ENCODE results near the gene TBL1X.

TBL1X gene

DNA sequence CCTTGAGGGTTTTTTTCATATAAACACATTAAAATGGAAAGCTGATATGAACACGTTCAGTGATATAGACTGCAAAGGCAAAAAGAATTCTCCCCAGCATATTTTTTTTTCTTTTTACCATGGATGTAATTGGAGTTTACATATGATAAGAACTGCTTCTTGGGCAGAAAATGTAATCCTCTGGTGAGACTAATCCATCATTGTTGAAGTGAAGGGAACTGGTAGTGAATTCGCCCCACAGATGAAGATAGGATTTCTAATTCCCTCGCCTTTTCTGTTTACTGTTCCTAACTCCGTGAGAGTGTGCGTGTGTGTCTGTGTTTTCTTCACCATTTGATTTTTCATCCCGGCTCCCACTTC lies 211.9 kb downstream of the TBL1X start:
- H2AK5ac ChIP-seq (ENCODE audit: low read depth, low read length) = no peak overlapping the region
- no peak overlapping the region for H4K8ac ChIP-seq (ENCODE audit: low read depth, low read length)
- no peak overlapping the region for H3K14ac ChIP-seq (ENCODE audit: low read length)
- H3K23ac ChIP-seq (ENCODE audit: low read depth, low read length, poor library complexity) = no peak overlapping the region
- no peak overlapping the region for H2BK5ac ChIP-seq (ENCODE audit: low read length)
- H3K9me3 ChIP-seq (replicated peaks in 1 of 2; ENCODE audit: control insufficient read depth in 2 of 2, insufficient read depth in 1 of 2, low read depth in 1 of 2, low read length in 2 of 2) = peaks cover 0 to 3% of the 10 kb centered on the region in 2 donors
- H2AFZ ChIP-seq (ENCODE audit: low read length) = no peak overlapping the region
- H3K4ac ChIP-seq (ENCODE audit: low read length) = no peak overlapping the region
- no peak for DNase-seq (ENCODE audit: low spot score)
- H2BK120ac ChIP-seq (ENCODE audit: low read depth, low read length) = no peak overlapping the region
- H2BK15ac ChIP-seq (ENCODE audit: low read length) = no peak overlapping the region
- H3K27ac ChIP-seq (replicated peaks; ENCODE audit: low read length) = no peak overlapping the region
- peaks cover 3 to 4% of the 10 kb centered on the region in 2 donors for H3K36me3 ChIP-seq (replicated peaks in 1 of 2; ENCODE audit: control insufficient read depth in 2 of 2, insufficient read depth in 2 of 2, low read length in 2 of 2)
- no peak overlapping the region for H2BK12ac ChIP-seq (ENCODE audit: low read length)
- no peaks in the 10 kb centered on the region for H3K79me1 ChIP-seq (ENCODE audit: low read depth, low read length)
- no peaks in the 10 kb centered on the region for H3K27me3 ChIP-seq (ENCODE audit: control insufficient read depth in 3 of 3, insufficient read depth in 3 of 3, low read depth in 1 of 3, low read length in 3 of 3)
- no peak overlapping the region for H3K9ac ChIP-seq (ENCODE audit: low read depth, low read length, poor library complexity)
- no peak overlapping the region for H3K4me3 ChIP-seq (ENCODE audit: low read length in 2 of 2)
- no peak overlapping the region for H3K4me2 ChIP-seq (ENCODE audit: insufficient read depth, low read length, poor library complexity, severe bottlenecking)
- WGBS, 2 donors (ENCODE audit: extremely low coverage in 2 of 2, insufficient read length in 2 of 2, insufficient replicate concordance in 1 of 2) = no CpG with 5 or more reads among the region's 6 CpGs
- H4K91ac ChIP-seq (ENCODE audit: low read depth, low read length, poor library complexity) = no peak overlapping the region
- H3K18ac ChIP-seq (ENCODE audit: low read length) = no peak overlapping the region
- no peaks in the 10 kb centered on the region for H3K4me1 ChIP-seq (ENCODE audit: control insufficient read depth in 2 of 2, insufficient read depth in 1 of 2, low read depth in 1 of 2, low read length in 2 of 2)

DNA sequence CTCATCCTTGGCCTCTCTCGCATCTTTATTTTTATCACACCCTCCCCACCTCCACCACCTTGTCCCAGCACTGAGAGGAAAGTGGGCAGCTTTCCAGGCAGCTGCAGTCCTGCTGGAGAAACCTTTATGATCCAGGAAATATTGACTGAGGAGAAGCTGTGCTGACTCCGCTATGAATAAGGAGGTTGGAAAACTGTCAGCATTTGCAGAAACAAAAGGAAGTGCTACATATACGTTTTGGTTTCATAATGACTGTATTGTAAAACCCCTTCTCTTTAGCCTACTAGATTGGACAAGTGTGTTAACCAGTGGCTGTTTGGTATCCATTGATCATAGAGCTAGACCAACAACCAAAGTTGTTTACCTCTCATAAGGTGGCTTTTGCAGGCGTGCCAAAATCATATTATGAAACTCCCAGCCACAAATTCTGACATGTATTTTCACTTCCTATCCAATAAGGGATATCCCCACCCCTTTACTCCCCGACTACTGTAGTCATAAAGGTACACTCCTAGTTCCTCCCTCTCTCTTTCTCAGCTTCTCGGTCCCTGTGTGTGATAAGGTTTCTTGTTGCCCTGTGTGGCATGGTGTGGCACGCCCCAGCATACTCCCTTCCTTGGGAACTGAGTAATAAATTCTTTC lies 212.4 kb downstream of the TBL1X start:
- Histone ChIP-seq H3K18ac (ENCODE audit: low read length) (no peak overlapping the region), H3K27ac (replicated peaks; ENCODE audit: low read length) (no peak overlapping the region), H3K4me2 (ENCODE audit: insufficient read depth, low read length, poor library complexity, severe bottlenecking) (no peak overlapping the region), H3K23ac (ENCODE audit: low read depth, low read length, poor library complexity) (no peak overlapping the region), H3K79me1 (ENCODE audit: low read depth, low read length) (no peaks in the 10 kb centered on the region), H2AFZ (ENCODE audit: low read length) (no peak overlapping the region), H2BK15ac (ENCODE audit: low read length) (no peak overlapping the region), H2BK120ac (ENCODE audit: low read depth, low read length) (no peak overlapping the region), H3K14ac (ENCODE audit: low read length) (no peak overlapping the region), H3K4me3 (ENCODE audit: low read length in 2 of 2) (no peak overlapping the region), H2BK5ac (ENCODE audit: low read length) (no peak overlapping the region), H3K9me3 (replicated peaks in 1 of 2; ENCODE audit: control insufficient read depth in 2 of 2, insufficient read depth in 1 of 2, low read depth in 1 of 2, low read length in 2 of 2) (peaks cover 0 to 3% of the 10 kb centered on the region in 2 donors), H2BK12ac (ENCODE audit: low read length) (no peak overlapping the region), H2AK5ac (ENCODE audit: low read depth, low read length) (no peak overlapping the region), H3K27me3 (ENCODE audit: control insufficient read depth in 3 of 3, insufficient read depth in 3 of 3, low read depth in 1 of 3, low read length in 3 of 3) (no peaks in the 10 kb centered on the region), H3K9ac (ENCODE audit: low read depth, low read length, poor library complexity) (no peak overlapping the region), H3K4ac (ENCODE audit: low read length) (no peak overlapping the region), H4K91ac (ENCODE audit: low read depth, low read length, poor library complexity) (no peak overlapping the region), H3K4me1 (ENCODE audit: control insufficient read depth in 2 of 2, insufficient read depth in 1 of 2, low read depth in 1 of 2, low read length in 2 of 2) (no peaks in the 10 kb centered on the region), H3K36me3 (replicated peaks in 1 of 2; ENCODE audit: control insufficient read depth in 2 of 2, insufficient read depth in 2 of 2, low read length in 2 of 2) (peaks cover 3 to 4% of the 10 kb centered on the region in 2 donors), H4K8ac (ENCODE audit: low read depth, low read length) (no peak overlapping the region)
- no CpG with 5 or more reads among the region's 7 CpGs for WGBS, 2 donors (ENCODE audit: extremely low coverage in 2 of 2, insufficient read length in 2 of 2, insufficient replicate concordance in 1 of 2)
- no peak for DNase-seq (ENCODE audit: low spot score)

DNA sequence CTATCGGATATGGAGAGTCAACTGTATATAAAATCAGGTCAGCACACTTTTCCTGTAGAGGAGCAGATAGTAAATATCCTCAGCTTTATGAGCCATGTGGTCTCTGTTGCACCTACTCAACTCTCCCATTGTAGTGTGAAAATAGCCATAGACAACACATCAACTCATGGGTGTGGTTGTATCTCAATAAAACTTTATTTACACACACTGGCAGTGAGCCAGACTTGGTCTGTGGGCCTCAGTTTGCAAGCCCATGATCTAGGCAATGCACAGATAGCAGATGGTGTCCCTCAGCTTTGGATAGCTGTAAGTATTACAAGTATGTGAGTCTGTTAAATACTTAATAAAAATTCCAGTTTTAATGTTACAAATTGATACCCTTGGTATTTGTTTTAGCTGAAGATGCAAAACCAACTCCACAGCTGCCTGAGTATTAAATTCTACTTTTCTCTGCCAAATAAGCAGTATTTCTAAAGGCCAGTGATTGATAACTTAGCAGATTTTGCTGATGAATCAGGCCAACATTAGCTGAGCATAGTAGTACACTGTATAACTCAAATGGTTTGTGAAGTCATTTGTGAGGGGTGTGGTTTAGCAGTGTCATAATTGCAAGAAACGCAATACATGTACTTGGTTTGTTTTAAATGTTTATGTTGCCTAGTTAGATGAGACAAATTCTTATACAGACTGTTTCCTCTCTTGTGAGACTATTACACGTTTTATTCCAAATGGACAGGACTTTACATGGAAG lies 213.5 kb downstream of the TBL1X start:
- Histone ChIP-seq H3K14ac (ENCODE audit: low read length) (no peak overlapping the region), H3K27ac (replicated peaks; ENCODE audit: low read length) (no peak overlapping the region), H3K4me2 (ENCODE audit: insufficient read depth, low read length, poor library complexity, severe bottlenecking) (no peak overlapping the region), H3K4ac (ENCODE audit: low read length) (no peak overlapping the region), H4K8ac (ENCODE audit: low read depth, low read length) (no peak overlapping the region), H2AK5ac (ENCODE audit: low read depth, low read length) (no peak overlapping the region), H2AFZ (ENCODE audit: low read length) (no peak overlapping the region), H3K18ac (ENCODE audit: low read length) (no peak overlapping the region), H2BK12ac (ENCODE audit: low read length) (no peak overlapping the region), H3K9me3 (replicated peaks in 1 of 2; ENCODE audit: control insufficient read depth in 2 of 2, insufficient read depth in 1 of 2, low read depth in 1 of 2, low read length in 2 of 2) (peaks cover 0 to 3% of the 10 kb centered on the region in 2 donors), H3K4me3 (ENCODE audit: low read length in 2 of 2) (no peak overlapping the region), H2BK120ac (ENCODE audit: low read depth, low read length) (no peak overlapping the region), H3K9ac (ENCODE audit: low read depth, low read length, poor library complexity) (no peak overlapping the region), H2BK5ac (ENCODE audit: low read length) (no peak overlapping the region), H2BK15ac (ENCODE audit: low read length) (no peak overlapping the region), H3K36me3 (replicated peaks in 1 of 2; ENCODE audit: control insufficient read depth in 2 of 2, insufficient read depth in 2 of 2, low read length in 2 of 2) (peaks cover 0 to 4% of the 10 kb centered on the region in 2 donors), H3K27me3 (ENCODE audit: control insufficient read depth in 3 of 3, insufficient read depth in 3 of 3, low read depth in 1 of 3, low read length in 3 of 3) (no peaks in the 10 kb centered on the region), H3K4me1 (ENCODE audit: control insufficient read depth in 2 of 2, insufficient read depth in 1 of 2, low read depth in 1 of 2, low read length in 2 of 2) (no peaks in the 10 kb centered on the region), H4K91ac (ENCODE audit: low read depth, low read length, poor library complexity) (no peak overlapping the region), H3K23ac (ENCODE audit: low read depth, low read length, poor library complexity) (no peak overlapping the region), H3K79me1 (ENCODE audit: low read depth, low read length) (no peaks in the 10 kb centered on the region)
- DNase-seq (ENCODE audit: low spot score) = no peak
- no CpG with 5 or more reads among the region's 3 CpGs for WGBS, 2 donors (ENCODE audit: extremely low coverage in 2 of 2, insufficient read length in 2 of 2, insufficient replicate concordance in 1 of 2)

DNA sequence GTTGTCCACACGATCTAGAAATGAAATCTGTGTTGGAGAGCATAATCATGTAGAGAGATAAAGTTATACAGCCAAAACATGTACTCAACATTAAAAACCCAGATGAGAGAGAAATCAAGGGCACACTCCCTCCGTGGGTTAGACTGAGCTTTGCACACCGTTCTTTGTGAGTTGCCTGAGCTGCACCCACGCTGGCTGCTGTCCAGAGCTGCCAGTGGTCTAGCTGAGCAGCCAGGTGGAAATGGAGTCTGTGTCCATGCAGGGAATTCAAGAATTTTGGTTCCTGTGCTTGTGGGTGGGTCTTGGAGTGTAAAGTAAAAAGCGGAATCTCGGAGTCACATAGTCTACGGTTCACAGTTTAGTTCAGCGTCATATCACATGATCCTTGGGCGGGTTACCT lies 216.2 kb downstream of the TBL1X start:
- no peak overlapping the region for H2BK5ac ChIP-seq (ENCODE audit: low read length)
- H3K79me1 ChIP-seq (ENCODE audit: low read depth, low read length) = no peaks in the 10 kb centered on the region
- WGBS, 2 donors (ENCODE audit: extremely low coverage in 2 of 2, insufficient read length in 2 of 2, insufficient replicate concordance in 1 of 2) = no CpG with 5 or more reads among the region's 9 CpGs
- peaks cover 0 to 2% of the 10 kb centered on the region in 2 donors for H3K9me3 ChIP-seq (replicated peaks in 1 of 2; ENCODE audit: control insufficient read depth in 2 of 2, insufficient read depth in 1 of 2, low read depth in 1 of 2, low read length in 2 of 2)
- no peak overlapping the region for H4K8ac ChIP-seq (ENCODE audit: low read depth, low read length)
- no peak overlapping the region for H2BK15ac ChIP-seq (ENCODE audit: low read length)
- H3K36me3 ChIP-seq (replicated peaks in 1 of 2; ENCODE audit: control insufficient read depth in 2 of 2, insufficient read depth in 2 of 2, low read length in 2 of 2) = peaks cover 4 to 18% of the 10 kb centered on the region in 2 donors
- H2AK5ac ChIP-seq (ENCODE audit: low read depth, low read length) = no peak overlapping the region
- H3K4me1 ChIP-seq (ENCODE audit: control insufficient read depth in 2 of 2, insufficient read depth in 1 of 2, low read depth in 1 of 2, low read length in 2 of 2) = no peaks in the 10 kb centered on the region
- DNase-seq (ENCODE audit: low spot score) = no peak
- H3K4me3 ChIP-seq (ENCODE audit: low read length in 2 of 2) = no peak overlapping the region
- H4K91ac ChIP-seq (ENCODE audit: low read depth, low read length, poor library complexity) = no peak overlapping the region
- no peak overlapping the region for H3K27ac ChIP-seq (replicated peaks; ENCODE audit: low read length)
- H2BK12ac ChIP-seq (ENCODE audit: low read length) = no peak overlapping the region
- no peak overlapping the region for H3K4me2 ChIP-seq (ENCODE audit: insufficient read depth, low read length, poor library complexity, severe bottlenecking)
- no peaks in the 10 kb centered on the region for H3K27me3 ChIP-seq (ENCODE audit: control insufficient read depth in 3 of 3, insufficient read depth in 3 of 3, low read depth in 1 of 3, low read length in 3 of 3)
- no peak overlapping the region for H3K9ac ChIP-seq (ENCODE audit: low read depth, low read length, poor library complexity)
- no peak overlapping the region for H3K4ac ChIP-seq (ENCODE audit: low read length)
- no peak overlapping the region for H3K18ac ChIP-seq (ENCODE audit: low read length)
- no peak overlapping the region for H2BK120ac ChIP-seq (ENCODE audit: low read depth, low read length)
- H3K14ac ChIP-seq (ENCODE audit: low read length) = no peak overlapping the region
- H3K23ac ChIP-seq (ENCODE audit: low read depth, low read length, poor library complexity) = no peak overlapping the region
- no peak overlapping the region for H2AFZ ChIP-seq (ENCODE audit: low read length)

All from neuronal stem cell (in vitro differentiated cells).